ENCODE data around the gene RSPH1. TPM values are rescaled to one million over a fixed set of nuclear protein-coding genes. Genes with fewer than 3 reads are reported as not detected.

RSPH1 gene
- polyA plus RNA-seq, 1 of the 3 experiments (the other 2 are of a cell fraction): 0.97 TPM

GRCh38 chr21:42461185-42461520 lies 34.9 kb downstream of the RSPH1 start:
- Histone ChIP-seq H3K27me3 (ENCODE audit: insufficient read depth) (no peaks in the 10 kb centered on the region), H3F3A (replicated peaks; ENCODE audit: insufficient read depth) (no peaks in the 10 kb centered on the region), H3K79me2 (ENCODE audit: insufficient read depth) (no peaks in the 10 kb centered on the region), H3K27ac (ENCODE audit: low read depth in 2 of 2, low read length in 1 of 2) (no peak overlapping the region), H3K36me3 (replicated peaks in 1 of 2; ENCODE audit: control insufficient read depth in 1 of 2, insufficient read depth in 2 of 2, low read length in 1 of 2) (no peaks in the 10 kb centered on the region), H2AFZ (ENCODE audit: low read depth) (no peak overlapping the region), H3K4me1 (ENCODE audit: control insufficient read depth in 1 of 2, insufficient read depth in 2 of 2, low read depth in 1 of 2, low read length in 1 of 2) (peaks cover 0 to 7% of the 10 kb centered on the region in 2 experiments; a peak in 2 of 4 replicates), H4K20me1 (ENCODE audit: insufficient read depth) (no peaks in the 10 kb centered on the region), H3K4me2 (no peak overlapping the region), H3K9ac (no peak overlapping the region), H3K9me3 (no peaks in the 10 kb centered on the region), H3K9me2 (no peaks in the 10 kb centered on the region), H3K4me3 (ENCODE audit: low read depth in 2 of 2, low read length in 1 of 2) (no peak overlapping the region)
- 46% methylated on average over 5 of the region's 5 CpGs for WGBS (ENCODE audit: low lambda C conversion rate)
- ChIA-PET CTCF (interaction anchor here (1.2 to 1.4 kb wide), 2 partner anchors 11 to 315 kb away, joined by 3 to 5 read pairs; no protein-coding TSS in a partner anchor), POLR2A (no interaction called here)
- no peak for DNase-seq
- TF ChIP-seq RCOR1 (IDR thresholded peaks at IDR 0.05; ENCODE audit: low read length) (no peak), EZH2phosphoT487 (IDR thresholded peaks at IDR 0.05; ENCODE audit: borderline replicate concordance, low read depth) (no peak), YY1 (IDR thresholded peaks at IDR 0.05; ENCODE audit: low read depth) (no peak), TCF12 (IDR thresholded peaks at IDR 0.05) (no peak), POLR2AphosphoS5 (IDR thresholded peaks at IDR 0.05; ENCODE audit: low read depth, low read length) (no peak), JUND (IDR thresholded peaks at IDR 0.05) (no peak), NRF1 (IDR thresholded peaks at IDR 0.05; ENCODE audit: low read depth, low read length) (no peak), NFIC (IDR thresholded peaks at IDR 0.05; ENCODE audit: borderline replicate concordance) (no peak), ELF1 (IDR thresholded peaks at IDR 0.05) (no peak), CTCF (IDR thresholded peaks at IDR 0.05) (no peak), TAF1 (IDR thresholded peaks at IDR 0.05; ENCODE audit: borderline replicate concordance, low read depth, low read length) (no peak), TEAD4 (IDR thresholded peaks at IDR 0.05; ENCODE audit: borderline replicate concordance, insufficient read depth) (no peak), RXRA (IDR thresholded peaks at IDR 0.05; ENCODE audit: borderline replicate concordance, low read depth) (no peak), RFX5 (IDR thresholded peaks at IDR 0.05; ENCODE audit: low read length) (no peak), MEF2A (IDR thresholded peaks at IDR 0.05; ENCODE audit: borderline replicate concordance, low read depth) (no peak), SIN3A (IDR thresholded peaks at IDR 0.05; ENCODE audit: borderline replicate concordance, low read depth, low read length) (no peak)

- no peaks in the 10 kb centered on the region for H3K9me2 ChIP-seq
- no peaks in the 10 kb centered on the region for H4K20me1 ChIP-seq (ENCODE audit: insufficient read depth)
- CTCF ChIA-PET: interaction anchor here (1.0 to 1.4 kb wide), 4 partner anchors 30 to 343 kb away, joined by 3 to 5 read pairs (median 4); no protein-coding TSS in a partner anchor
- no peaks in the 10 kb centered on the region for H3K79me2 ChIP-seq (ENCODE audit: insufficient read depth)
- WGBS (ENCODE audit: low lambda C conversion rate): 42% methylated on average over 8 of the region's 14 CpGs
- no peak overlapping the region for H3K4me2 ChIP-seq
- POLR2A ChIA-PET: no interaction called here
- peak; percentile 51 for DNase-seq
- H3F3A ChIP-seq (replicated peaks; ENCODE audit: insufficient read depth): no peaks in the 10 kb centered on the region
- no peak overlapping the region for H3K4me3 ChIP-seq (ENCODE audit: low read depth in 2 of 2, low read length in 1 of 2)
- no peaks in the 10 kb centered on the region for H3K27me3 ChIP-seq (ENCODE audit: insufficient read depth)
- H3K36me3 ChIP-seq (replicated peaks in 1 of 2; ENCODE audit: control insufficient read depth in 1 of 2, insufficient read depth in 2 of 2, low read length in 1 of 2): no peaks in the 10 kb centered on the region
- no peak for TF ChIP-seq GATA2 (CRISPR knock-in tag; IDR thresholded peaks at IDR 0.05)
- no peak for TF ChIP-seq SMC3 (IDR thresholded peaks at IDR 0.05; ENCODE audit: low read depth, low read length)
- TF ChIP-seq SIN3A (IDR thresholded peaks at IDR 0.05; ENCODE audit: borderline replicate concordance, low read depth, low read length): no peak
- no peak for TF ChIP-seq MXI1 (IDR thresholded peaks at IDR 0.05; ENCODE audit: low read depth, low read length)
- no peak overlapping the region for H2AFZ ChIP-seq (ENCODE audit: low read depth)
- H3K4me1 ChIP-seq (ENCODE audit: control insufficient read depth in 1 of 2, insufficient read depth in 2 of 2, low read depth in 1 of 2, low read length in 1 of 2): peaks cover 0 to 7% of the 10 kb centered on the region in 2 experiments; a peak in 2 of 4 replicates
- H3K9me3 ChIP-seq: no peaks in the 10 kb centered on the region
- no peak overlapping the region for H3K27ac ChIP-seq (ENCODE audit: low read depth in 2 of 2, low read length in 1 of 2)
- H3K9ac ChIP-seq: no peak overlapping the region
These were observed 35.4 kb downstream of the RSPH1 start for GRCh38 chr21:42460391-42461184.
